Prostate gland (tissue), 2 donors: Measurements from ENCODE around the gene NEDD4L.

Experiments
- POLR2A ChIP-seq: fragments of 450-650 bp; IDR thresholded peaks from one replicate; pipeline ENCODE4 v1.6.1; 2016; ENCODE audit warnings: antibody characterized with exemption, mild to moderate bottlenecking
- TF ChIP-seq, protein P1 (sequence below), 4 experiments: fragments of 200-600 bp in 2 of 4; fragments of 450-650 bp in 2 of 4; sonication (generic) in 2 of 4; IDR thresholded peaks; 1 replicate in 3 of 4; 2 replicates in 1 of 4; pipeline ENCODE4 v1.5.1; 2016 to 2019; ENCODE audit warnings: antibody characterized with exemption in 4 of 4, mild to moderate bottlenecking in 2 of 4, moderate library complexity in 2 of 4

DNA sequence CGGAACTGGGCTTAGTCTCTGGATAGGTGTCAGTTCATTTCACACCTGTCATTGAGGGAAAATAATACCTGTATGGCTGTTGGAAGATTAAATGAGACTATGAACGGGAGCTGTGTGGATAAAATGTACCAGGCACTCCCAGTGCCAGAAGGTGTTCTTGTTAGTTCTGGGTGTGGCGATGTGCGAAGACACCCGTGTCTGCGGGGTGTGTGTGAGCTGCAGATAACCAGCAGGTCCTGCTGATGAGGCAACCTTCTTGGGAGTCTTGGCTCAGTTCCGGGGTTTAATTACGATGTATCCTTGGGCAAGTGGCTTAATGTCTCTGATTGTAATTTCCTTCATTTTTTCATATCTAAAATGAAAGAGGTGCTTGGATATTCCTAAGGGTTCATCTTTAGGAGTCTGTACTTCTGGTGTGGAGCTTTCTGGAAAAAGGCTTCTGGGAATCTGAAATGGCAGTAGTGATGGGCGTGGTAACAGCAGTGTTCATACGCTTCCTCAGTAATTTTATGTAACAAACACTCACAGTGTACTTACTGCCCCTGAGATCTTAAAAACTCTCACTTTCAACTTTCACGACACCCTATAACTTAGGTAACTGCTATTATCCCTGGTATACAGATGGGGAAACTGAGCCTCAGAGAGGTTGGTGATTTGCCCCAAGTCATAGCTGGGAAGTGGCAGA is 35.0 kb downstream of the NEDD4L start:
- TF ChIP-seq, protein P1, sequence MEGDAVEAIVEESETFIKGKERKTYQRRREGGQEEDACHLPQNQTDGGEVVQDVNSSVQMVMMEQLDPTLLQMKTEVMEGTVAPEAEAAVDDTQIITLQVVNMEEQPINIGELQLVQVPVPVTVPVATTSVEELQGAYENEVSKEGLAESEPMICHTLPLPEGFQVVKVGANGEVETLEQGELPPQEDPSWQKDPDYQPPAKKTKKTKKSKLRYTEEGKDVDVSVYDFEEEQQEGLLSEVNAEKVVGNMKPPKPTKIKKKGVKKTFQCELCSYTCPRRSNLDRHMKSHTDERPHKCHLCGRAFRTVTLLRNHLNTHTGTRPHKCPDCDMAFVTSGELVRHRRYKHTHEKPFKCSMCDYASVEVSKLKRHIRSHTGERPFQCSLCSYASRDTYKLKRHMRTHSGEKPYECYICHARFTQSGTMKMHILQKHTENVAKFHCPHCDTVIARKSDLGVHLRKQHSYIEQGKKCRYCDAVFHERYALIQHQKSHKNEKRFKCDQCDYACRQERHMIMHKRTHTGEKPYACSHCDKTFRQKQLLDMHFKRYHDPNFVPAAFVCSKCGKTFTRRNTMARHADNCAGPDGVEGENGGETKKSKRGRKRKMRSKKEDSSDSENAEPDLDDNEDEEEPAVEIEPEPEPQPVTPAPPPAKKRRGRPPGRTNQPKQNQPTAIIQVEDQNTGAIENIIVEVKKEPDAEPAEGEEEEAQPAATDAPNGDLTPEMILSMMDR (IDR thresholded peaks at IDR 0.05) = no peak
- TF ChIP-seq POLR2A = no peak
